GM23338 (cell line): ENCODE results near the gene CMBL. TPM values are rescaled to one million over a fixed set of nuclear protein-coding genes. Genes with fewer than 3 reads are reported as not detected.

Source experiments
- ATAC-seq: fragments of 200-7000 bp; cut with Tn5 transposase; 3 replicates; pipeline ENCODE4 v1.9.1; 2020
- DNase-seq: peaks from one replicate; pipeline ENCODE4 v3.0.0-alpha.2; 2015; ENCODE audit warnings: low spot score
- H2AFZ ChIP-seq: fragments of 200-600 bp; sonication (generic); 2 replicates; pipeline ENCODE4 v1.8.0; 2016; ENCODE audit warnings: antibody characterized with exemption, mild to moderate bottlenecking, moderate library complexity
- H3F3A ChIP-seq: fragments of 200-600 bp; sonication (generic); replicated peaks from 2 replicates; pipeline ENCODE4 v1.8.0; 2017; ENCODE audit warnings: antibody characterized with exemption, mixed run types, low read depth
- H3K27ac ChIP-seq: fragments of 200-600 bp; sonication (generic); 2 replicates; pipeline ENCODE4 v1.6.1; 2016; ENCODE audit warnings: low read depth
- H3K27me3 ChIP-seq: fragments of 200-600 bp; sonication (generic); 2 replicates; pipeline ENCODE4 v1.8.0; 2016; ENCODE audit warnings: mild to moderate bottlenecking, mixed run types, moderate library complexity; ENCODE audit not compliant: insufficient read depth
- H3K36me3 ChIP-seq: fragments of 200-600 bp; sonication (generic); 2 replicates; pipeline ENCODE4 v1.8.0; 2016; ENCODE audit warnings: mild to moderate bottlenecking; ENCODE audit not compliant: insufficient read depth
- H3K4me1 ChIP-seq: fragments of 200-600 bp; sonication (generic); 2 replicates; pipeline ENCODE4 v1.8.0; 2016; ENCODE audit warnings: mild to moderate bottlenecking, moderate library complexity; ENCODE audit not compliant: insufficient read depth
- H3K4me2 ChIP-seq: fragments of 200-600 bp; sonication (generic); 2 replicates; pipeline ENCODE4 v1.7.1; 2017; ENCODE audit warnings: mixed run types
- H3K4me3 ChIP-seq: fragments of 200-600 bp; sonication (generic); 2 replicates; pipeline ENCODE4 v1.6.1; 2016; ENCODE audit warnings: mixed run types
- H3K79me2 ChIP-seq: fragments of 200-600 bp; sonication (generic); replicated peaks from 2 replicates; pipeline ENCODE4 v1.8.0; 2017; ENCODE audit warnings: mild to moderate bottlenecking; ENCODE audit not compliant: insufficient read depth
- H3K9me2 ChIP-seq: fragments of 200-600 bp; sonication (generic); 2 replicates; pipeline ENCODE4 v1.8.0; 2017; ENCODE audit not compliant: insufficient read depth
- H4K20me1 ChIP-seq: fragments of 200-600 bp; sonication (generic); replicated peaks from 2 replicates; pipeline ENCODE4 v1.8.0; 2017; ENCODE audit warnings: mild to moderate bottlenecking; ENCODE audit not compliant: insufficient read depth
- H3K27ac Mint-ChIP-seq: 2 replicates; pipeline ENCODE4 v1.8.0; 2020; ENCODE audit warnings: inconsistent platforms, mild to moderate bottlenecking, moderate library complexity, mixed read lengths
- H3K27me3 Mint-ChIP-seq: 3 replicates; pipeline ENCODE4 v1.8.0; 2022; ENCODE audit warnings: low read depth, mild to moderate bottlenecking, moderate library complexity, mixed read lengths, inconsistent platforms; ENCODE audit not compliant: insufficient read depth, poor library complexity
- H3K36me3 Mint-ChIP-seq: 3 replicates; pipeline ENCODE4 v1.8.0; 2021; ENCODE audit warnings: low read depth, mild to moderate bottlenecking, inconsistent platforms, moderate library complexity, mixed read lengths
- H3K4me1 Mint-ChIP-seq: 3 replicates; pipeline ENCODE4 v1.8.0; 2020; ENCODE audit warnings: mild to moderate bottlenecking, inconsistent platforms, mixed read lengths
- H3K4me3 Mint-ChIP-seq: 3 replicates; pipeline ENCODE4 v1.8.0; 2021; ENCODE audit warnings: moderate library complexity, mild to moderate bottlenecking, inconsistent platforms, mixed read lengths
- H3K9me3 Mint-ChIP-seq: 3 replicates; pipeline ENCODE4 v1.8.0; 2020; ENCODE audit warnings: moderate library complexity, mild to moderate bottlenecking, inconsistent platforms, mixed read lengths
- CREB1 ChIP-seq: fragments of 250-450 bp; sonication (Bioruptor Pico); IDR thresholded peaks from 2 replicates; pipeline ENCODE4 v1.5.0; 2020; ENCODE audit warnings: low read depth, mild to moderate bottlenecking, moderate library complexity
- ETS1 ChIP-seq: IDR thresholded peaks from 2 replicates; pipeline ENCODE4 v1.6.1; 2016; ENCODE audit warnings: antibody characterized with exemption
- EZH2 ChIP-seq: fragments of 200-600 bp; sonication (generic); IDR thresholded peaks from one replicate; pipeline ENCODE4 v1.8.0; 2017; ENCODE audit warnings: antibody characterized with exemption, mild to moderate bottlenecking, low read depth; ENCODE audit not compliant: unreplicated experiment
- EZH2phosphoT487 ChIP-seq: fragments of 200-600 bp; sonication (generic); IDR thresholded peaks from one replicate; pipeline ENCODE4 v1.8.1; 2018; ENCODE audit warnings: antibody characterized with exemption; ENCODE audit not compliant: unreplicated experiment
- JUNB ChIP-seq: IDR thresholded peaks from one replicate; pipeline ENCODE4 v1.6.1; 2016; ENCODE audit warnings: antibody characterized with exemption; ENCODE audit not compliant: unreplicated experiment
- NANOG ChIP-seq: IDR thresholded peaks from 2 replicates; pipeline ENCODE4 v1.6.1; 2016; ENCODE audit warnings: antibody characterized with exemption, borderline replicate concordance
- POLR2AphosphoS5 ChIP-seq: IDR thresholded peaks from 2 replicates; pipeline ENCODE4 v1.6.1; 2016; ENCODE audit warnings: antibody characterized with exemption, low read depth
- REST ChIP-seq: IDR thresholded peaks from one replicate; pipeline ENCODE4 v1.6.1; 2018; ENCODE audit warnings: antibody characterized with exemption; ENCODE audit not compliant: unreplicated experiment
- ZNF331 ChIP-seq: fragments of 250-450 bp; sonication (Bioruptor Pico); IDR thresholded peaks from 2 replicates; pipeline ENCODE4 v1.5.0; 2020; ENCODE audit warnings: low read depth, mild to moderate bottlenecking, moderate library complexity
- polyA plus RNA-seq: library from polyadenylated mRNA; unstranded; fragments of >200 nt; fragmentation: Nextera tagmentation; extraction: Ambion mirVana; gene quantifications from 2 replicates; pipeline ENCODE4 v1.2.1, GENCODE V29; 2016
- total RNA-seq: library from RNA; depleted of rRNA; stranded (reverse); fragments of >200 nt; shearing (Covaris generic); gene quantifications from 2 replicates; pipeline ENCODE4 v1.2.3, GENCODE V29; 2014

Gene CMBL
- total and polyA plus RNA-seq, 2 experiments from 2014 or later = 13.2 to 24.1 TPM

GRCh38 chr5:10288592-10289219 is 19.0 kb downstream of the CMBL start (continued):
- TF ChIP-seq REST (no peak), NANOG (no peak), ETS1 (no peak), POLR2AphosphoS5 (no peak)

- no peak for TF ChIP-seq NANOG
- TF ChIP-seq JUNB = no peak
- TF ChIP-seq CREB1 = no peak
- TF ChIP-seq ZNF331 (CRISPR knock-in tag) = no peak
- Histone ChIP-seq H3K79me2 (no peaks in the 10 kb centered on the region; the same call in 1 of the 2 replicates), H2AFZ (no peak overlapping the region), H3K9me2 (no peaks in the 10 kb centered on the region), H3K4me3 (no peak overlapping the region), H4K20me1 (no peaks in the 10 kb centered on the region), H3K36me3 (no peaks in the 10 kb centered on the region), H3K4me2 (no peak overlapping the region), H3K4me1 (no peaks in the 10 kb centered on the region), H3K27me3 (no peaks in the 10 kb centered on the region), H3K27ac (no peak overlapping the region), H3F3A (0 out of 2 replicates have a peak, but pooled peaks cover 3% of the 10 kb centered on the region)
- DNase-seq (no peak), ATAC-seq (no peak)
- peaks cover 27% of the 10 kb centered on the region for H3K36me3 Mint-ChIP-seq
- no peaks in the 10 kb centered on the region; the same call in 2 of the 3 replicates for H3K9me3 Mint-ChIP-seq
- no peak overlapping the region; the same call in 1 of the 2 replicates for H3K27ac Mint-ChIP-seq
- peaks cover 8% of the 10 kb centered on the region for H3K4me1 Mint-ChIP-seq
- no peak overlapping the region for H3K4me3 Mint-ChIP-seq
- H3K27me3 Mint-ChIP-seq = peaks cover 2% of the 10 kb centered on the region
These were observed 20.9 kb downstream of the CMBL start for GRCh38 chr5:10286862-10287227.

- H3K4me1 ChIP-seq = no peaks in the 10 kb centered on the region
- Mint-ChIP-seq H3K4me1 (peaks cover 5% of the 10 kb centered on the region; the same call in 2 of the 3 replicates), H3K9me3 (no peaks in the 10 kb centered on the region; the same call in 2 of the 3 replicates), H3K27me3 (peaks cover 2% of the 10 kb centered on the region), H3K36me3 (peaks cover 24% of the 10 kb centered on the region), H3K4me3 (no peak overlapping the region), H3K27ac (no peak overlapping the region)
- H3K36me3 ChIP-seq = no peaks in the 10 kb centered on the region
- no peak overlapping the region for H2AFZ ChIP-seq
- H3F3A ChIP-seq = 0 out of 2 replicates have a peak, but pooled peaks cover 3% of the 10 kb centered on the region
- no peaks in the 10 kb centered on the region for H4K20me1 ChIP-seq
- ATAC-seq (no peak), DNase-seq (no peak)
- no peak overlapping the region for H3K4me2 ChIP-seq
- no peak overlapping the region for H3K4me3 ChIP-seq
- no peaks in the 10 kb centered on the region for H3K9me2 ChIP-seq
- no peak overlapping the region for H3K27ac ChIP-seq
- H3K79me2 ChIP-seq = no peaks in the 10 kb centered on the region; the same call in 1 of the 2 replicates
- no peaks in the 10 kb centered on the region for H3K27me3 ChIP-seq
- TF ChIP-seq JUNB (no peak), EZH2phosphoT487 (no peak), POLR2AphosphoS5 (no peak), CREB1 (no peak), ZNF331 (CRISPR knock-in tag) (no peak), EZH2 (no peak)
These were observed 21.4 kb downstream of the CMBL start for GRCh38 chr5:10286162-10286861.
